SK-N-SH (cell line): Measurements from ENCODE around the gene POFUT2. TPM values are rescaled to one million over a fixed set of nuclear protein-coding genes. Genes with fewer than 3 reads are reported as not detected.

ENCODE experiments used
- CTCF ChIA-PET: fragments of 300-600, 350-600 bp; formaldehyde crosslinking; extraction: SDS; loops from one replicate; lab custom pipeline; 2021; lab: Yijun Ruan, JAX
- POLR2A ChIA-PET: fragments of 350-600 bp; sonication (Branson Sonifier 250); formaldehyde crosslinking; extraction: SDS; loops from one replicate; lab custom pipeline; 2020; ENCODE audit warnings: antibody characterized with exemption, inconsistent platforms; lab: Yijun Ruan, JAX
- DNase-seq: peaks from one replicate; pipeline ENCODE4 v3.0.0; 2012
- H2AFZ ChIP-seq: fragments of 200-600 bp; sonication (generic); 2 replicates; pipeline ENCODE4 v1.8.1; 2016; ENCODE audit warnings: antibody characterized with exemption, mild to moderate bottlenecking, low read depth
- H3F3A ChIP-seq: fragments of 200-600 bp; sonication (generic); replicated peaks from 2 replicates; pipeline ENCODE3; 2016; ENCODE audit warnings: antibody characterized with exemption, mild to moderate bottlenecking; ENCODE audit not compliant: insufficient read depth
- H3K27ac ChIP-seq, 2 experiments: fragments of 200-500 bp in 1 of 2; fragments of 200-600 bp in 1 of 2; sonication (Bioruptor generic) in 1 of 2; sonication (generic), shearing (Covaris generic) in 1 of 2; 2 replicates each; pipeline versions ENCODE4 v1.5.1 to v1.6.1; 2014 to 2016; ENCODE audit warnings: low read depth in 2 of 2, inconsistent platforms in 1 of 2, low read length in 1 of 2, mild to moderate bottlenecking in 1 of 2, mixed read lengths in 1 of 2
- H3K27me3 ChIP-seq: fragments of 200-600 bp; sonication (generic), shearing (Covaris generic); 2 replicates; pipeline ENCODE4 v1.6.1; 2016; ENCODE audit warnings: mixed run types; ENCODE audit not compliant: insufficient read depth
- H3K36me3 ChIP-seq, 2 experiments: fragments of 200-500 bp in 1 of 2; fragments of 200-600 bp in 1 of 2; sonication (Bioruptor generic) in 1 of 2; sonication (generic) in 1 of 2; replicated peaks in 1 of 2; 2 replicates each; pipeline versions ENCODE3 to v1.5.1; 2014 to 2016; ENCODE audit warnings: low read length in 1 of 2, mild to moderate bottlenecking in 1 of 2; ENCODE audit not compliant: insufficient read depth in 2 of 2, control insufficient read depth in 1 of 2
- H3K4me1 ChIP-seq, 2 experiments: fragments of 200-500 bp in 1 of 2; fragments of 200-600 bp in 1 of 2; sonication (Bioruptor generic) in 1 of 2; sonication (generic), shearing (Covaris generic) in 1 of 2; 2 replicates each; pipeline versions ENCODE4 v1.5.1 to v1.6.1; 2014 to 2016; ENCODE audit warnings: low read depth in 1 of 2, low read length in 1 of 2, mixed run types in 1 of 2; ENCODE audit not compliant: insufficient read depth in 2 of 2, control insufficient read depth in 1 of 2
- H3K4me2 ChIP-seq: fragments of 200-600 bp; sonication (generic), shearing (Covaris generic); 2 replicates; pipeline ENCODE4 v1.6.1; 2017; ENCODE audit warnings: mixed run types
- H3K4me3 ChIP-seq, 2 experiments: fragments of 200-500 bp in 1 of 2; fragments of 200-600 bp in 1 of 2; sonication (Bioruptor generic) in 1 of 2; sonication (generic), shearing (Covaris generic) in 1 of 2; 2 replicates each; pipeline versions ENCODE4 v1.5.1 to v1.8.1; 2014 to 2016; ENCODE audit warnings: low read depth in 2 of 2, inconsistent platforms in 1 of 2, low read length in 1 of 2, mild to moderate bottlenecking in 1 of 2, mixed read lengths in 1 of 2, moderate library complexity in 1 of 2
- H3K79me2 ChIP-seq: fragments of 200-600 bp; sonication (generic); 2 replicates; pipeline ENCODE4 v1.8.1; 2017; ENCODE audit warnings: mild to moderate bottlenecking; ENCODE audit not compliant: insufficient read depth
- H3K9ac ChIP-seq: fragments of 200-600 bp; sonication (generic); 2 replicates; pipeline ENCODE4 v1.6.1; 2017; ENCODE audit warnings: mixed run types
- H3K9me2 ChIP-seq: fragments of 200-600 bp; sonication (generic); 2 replicates; pipeline ENCODE4 v1.6.1; 2017; ENCODE audit warnings: mixed run types
- H3K9me3 ChIP-seq: fragments of 200-600 bp; sonication (generic); 2 replicates; pipeline ENCODE4 v1.6.1; 2017; ENCODE audit warnings: mixed run types, mild to moderate bottlenecking, moderate library complexity
- H4K20me1 ChIP-seq: fragments of 200-600 bp; sonication (generic); 2 replicates; pipeline ENCODE4 v1.6.1; 2017; ENCODE audit warnings: mild to moderate bottlenecking, mixed run types; ENCODE audit not compliant: insufficient read depth
- FOSL2 ChIP-seq: IDR thresholded peaks from 2 replicates; pipeline ENCODE4 v1.4.0; 2012; ENCODE audit warnings: low read depth, mild to moderate bottlenecking, moderate library complexity, borderline replicate concordance
- FOXM1 ChIP-seq: IDR thresholded peaks from 2 replicates; pipeline ENCODE4 v1.4.0; 2012; ENCODE audit warnings: low read depth, mild to moderate bottlenecking
- GABPA ChIP-seq: IDR thresholded peaks from 2 replicates; pipeline ENCODE4 v1.4.0; 2012; ENCODE audit warnings: low read depth, mild to moderate bottlenecking
- GATA2 ChIP-seq: sonication (generic); formaldehyde crosslinking; IDR thresholded peaks from 2 replicates; pipeline ENCODE4 v1.5.0; 2020; ENCODE audit warnings: mild to moderate bottlenecking, missing genetic modification reagents
- JUND ChIP-seq: IDR thresholded peaks from 2 replicates; pipeline ENCODE4 v1.4.0; 2012
- NFIC ChIP-seq: IDR thresholded peaks from 2 replicates; pipeline ENCODE4 v1.4.0; 2012; ENCODE audit warnings: borderline replicate concordance
- PBX3 ChIP-seq: IDR thresholded peaks from 2 replicates; pipeline ENCODE4; 2012
- RCOR1 ChIP-seq: fragments of 150-350 bp; IDR thresholded peaks from 2 replicates; pipeline ENCODE4 v1.6.1; 2017; ENCODE audit warnings: antibody characterized with exemption, low read length
- SIN3A ChIP-seq: IDR thresholded peaks from 2 replicates; pipeline ENCODE4 v1.6.1; 2012; ENCODE audit warnings: low read depth, mild to moderate bottlenecking, low read length, moderate library complexity, borderline replicate concordance
- TAF1 ChIP-seq: IDR thresholded peaks from 2 replicates; pipeline ENCODE4 v1.6.1; 2012; ENCODE audit warnings: low read depth, mild to moderate bottlenecking, low read length, moderate library complexity, borderline replicate concordance
- YY1 ChIP-seq: IDR thresholded peaks from 2 replicates; pipeline ENCODE4 v1.4.0; 2012; ENCODE audit warnings: low read depth, mild to moderate bottlenecking
- WGBS: methylation state at CpG from one replicate; pipeline ENCODE4 v1.1.6; 2017; ENCODE audit warnings: low lambda C conversion rate; 5-methylcytosine and 5-hydroxymethylcytosine counted together
- polyA plus RNA-seq, 3 experiments: library from polyadenylated mRNA; depleted of rRNA; stranded (reverse); fragments of >200 nt; gene quantifications; 2 replicates each; pipeline ENCODE4 v1.2.3, GENCODE V29; 2012
- TF ChIP-seq, protein P1 (sequence below): IDR thresholded peaks from 2 replicates; pipeline ENCODE4 v1.6.1; 2012; ENCODE audit warnings: mild to moderate bottlenecking, low read depth, low read length, moderate library complexity
- TF ChIP-seq, protein P2 (sequence below): fragments of 150-350 bp; IDR thresholded peaks from 2 replicates; pipeline ENCODE4 v1.6.1; 2017; ENCODE audit warnings: antibody characterized with exemption, low read length, low read depth, borderline replicate concordance
- TF ChIP-seq, protein P3 (sequence below): fragments of 150-350 bp; IDR thresholded peaks from 2 replicates; pipeline ENCODE4 v1.6.1; 2016; ENCODE audit warnings: mild to moderate bottlenecking, low read depth, low read length

The POFUT2 gene
- polyA plus RNA-seq, 1 of the 3 experiments (the other 2 are of a cell fraction): 53.3 TPM

GRCh38 chr21:45220714-45221490, 66.8 kb downstream of the POFUT2 start (continued):
- TF ChIP-seq, protein P1, sequence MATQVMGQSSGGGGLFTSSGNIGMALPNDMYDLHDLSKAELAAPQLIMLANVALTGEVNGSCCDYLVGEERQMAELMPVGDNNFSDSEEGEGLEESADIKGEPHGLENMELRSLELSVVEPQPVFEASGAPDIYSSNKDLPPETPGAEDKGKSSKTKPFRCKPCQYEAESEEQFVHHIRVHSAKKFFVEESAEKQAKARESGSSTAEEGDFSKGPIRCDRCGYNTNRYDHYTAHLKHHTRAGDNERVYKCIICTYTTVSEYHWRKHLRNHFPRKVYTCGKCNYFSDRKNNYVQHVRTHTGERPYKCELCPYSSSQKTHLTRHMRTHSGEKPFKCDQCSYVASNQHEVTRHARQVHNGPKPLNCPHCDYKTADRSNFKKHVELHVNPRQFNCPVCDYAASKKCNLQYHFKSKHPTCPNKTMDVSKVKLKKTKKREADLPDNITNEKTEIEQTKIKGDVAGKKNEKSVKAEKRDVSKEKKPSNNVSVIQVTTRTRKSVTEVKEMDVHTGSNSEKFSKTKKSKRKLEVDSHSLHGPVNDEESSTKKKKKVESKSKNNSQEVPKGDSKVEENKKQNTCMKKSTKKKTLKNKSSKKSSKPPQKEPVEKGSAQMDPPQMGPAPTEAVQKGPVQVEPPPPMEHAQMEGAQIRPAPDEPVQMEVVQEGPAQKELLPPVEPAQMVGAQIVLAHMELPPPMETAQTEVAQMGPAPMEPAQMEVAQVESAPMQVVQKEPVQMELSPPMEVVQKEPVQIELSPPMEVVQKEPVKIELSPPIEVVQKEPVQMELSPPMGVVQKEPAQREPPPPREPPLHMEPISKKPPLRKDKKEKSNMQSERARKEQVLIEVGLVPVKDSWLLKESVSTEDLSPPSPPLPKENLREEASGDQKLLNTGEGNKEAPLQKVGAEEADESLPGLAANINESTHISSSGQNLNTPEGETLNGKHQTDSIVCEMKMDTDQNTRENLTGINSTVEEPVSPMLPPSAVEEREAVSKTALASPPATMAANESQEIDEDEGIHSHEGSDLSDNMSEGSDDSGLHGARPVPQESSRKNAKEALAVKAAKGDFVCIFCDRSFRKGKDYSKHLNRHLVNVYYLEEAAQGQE: no peak
- TF ChIP-seq FOXM1: no peak

- 76% methylated on average over 4 of the region's 4 CpGs for WGBS
- no peak overlapping the region for H3K4me2 ChIP-seq
- H3K4me1 ChIP-seq: no peaks in the 10 kb centered on the region
- H3K4me3 ChIP-seq: no peak overlapping the region
- POLR2A ChIA-PET: no interaction called here
- no peak overlapping the region for H2AFZ ChIP-seq
- TF ChIP-seq, protein P2, sequence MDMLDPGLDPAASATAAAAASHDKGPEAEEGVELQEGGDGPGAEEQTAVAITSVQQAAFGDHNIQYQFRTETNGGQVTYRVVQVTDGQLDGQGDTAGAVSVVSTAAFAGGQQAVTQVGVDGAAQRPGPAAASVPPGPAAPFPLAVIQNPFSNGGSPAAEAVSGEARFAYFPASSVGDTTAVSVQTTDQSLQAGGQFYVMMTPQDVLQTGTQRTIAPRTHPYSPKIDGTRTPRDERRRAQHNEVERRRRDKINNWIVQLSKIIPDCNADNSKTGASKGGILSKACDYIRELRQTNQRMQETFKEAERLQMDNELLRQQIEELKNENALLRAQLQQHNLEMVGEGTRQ: no peak
- TF ChIP-seq FOXM1 (no peak), GATA2 (CRISPR knock-in tag) (no peak), NFIC (no peak), SIN3A (no peak), TAF1 (no peak), YY1 (no peak), GABPA (no peak), PBX3 (no peak), FOSL2 (no peak), RCOR1 (no peak), JUND (no peak)
- TF ChIP-seq, protein P1: no peak
- TF ChIP-seq, protein P3, sequence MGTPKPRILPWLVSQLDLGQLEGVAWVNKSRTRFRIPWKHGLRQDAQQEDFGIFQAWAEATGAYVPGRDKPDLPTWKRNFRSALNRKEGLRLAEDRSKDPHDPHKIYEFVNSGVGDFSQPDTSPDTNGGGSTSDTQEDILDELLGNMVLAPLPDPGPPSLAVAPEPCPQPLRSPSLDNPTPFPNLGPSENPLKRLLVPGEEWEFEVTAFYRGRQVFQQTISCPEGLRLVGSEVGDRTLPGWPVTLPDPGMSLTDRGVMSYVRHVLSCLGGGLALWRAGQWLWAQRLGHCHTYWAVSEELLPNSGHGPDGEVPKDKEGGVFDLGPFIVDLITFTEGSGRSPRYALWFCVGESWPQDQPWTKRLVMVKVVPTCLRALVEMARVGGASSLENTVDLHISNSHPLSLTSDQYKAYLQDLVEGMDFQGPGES: no peak
- TF ChIP-seq, all 33 proteins: peak for 0
- Histone ChIP-seq H3K9me3 (peaks cover 8% of the 10 kb centered on the region), H3K27me3 (no peaks in the 10 kb centered on the region), H3K79me2 (no peaks in the 10 kb centered on the region), H4K20me1 (no peaks in the 10 kb centered on the region), H3K9me2 (no peaks in the 10 kb centered on the region), H3K36me3 (peaks cover 3 to 21% of the 10 kb centered on the region in 2 experiments), H3K9ac (no peak overlapping the region), H3F3A (peaks cover 4% of the 10 kb centered on the region), H3K27ac (no peak overlapping the region)
- no peak for DNase-seq
- CTCF ChIA-PET: no interaction called here
Measured at GRCh38 chr21:45220071-45220481, 67.6 kb downstream of the POFUT2 start.
